Right lobe of liver (tissue), 4 donors: ENCODE measurements around the gene GRIA4.

ENCODE experiments used
- CTCF ChIP-seq, 4 donors: fragments of 200-600 bp in 3 of 4; fragments of 450-650 bp in 1 of 4; IDR thresholded peaks; one replicate each; pipeline versions ENCODE4 v1.5.1 to v1.8.0; 2016 to 2022; ENCODE audit warnings: antibody characterized with exemption in 4 of 4, mild to moderate bottlenecking in 2 of 4
- POLR2A ChIP-seq: fragments of 450-650 bp; IDR thresholded peaks from one replicate; pipeline ENCODE4 v1.6.1; 2017; ENCODE audit warnings: antibody characterized with exemption, mild to moderate bottlenecking
- donor health status: DM: no; HTN: no; CAD: no.
- donor health status: DM: no; HTN: no; CAD: no.
- donor health status: DM: no; HTN: yes; CAD: no.

GRCh38 chr11:105975128-105975527 lies 365.3 kb downstream of the GRIA4 start:
- no peak for TF ChIP-seq CTCF (IDR thresholded peaks at IDR 0.05)
- no peak for TF ChIP-seq POLR2A
